ENCODE measurements around the gene CTIF.

CTIF gene

GRCh38 chr18:48533340-48534070, 5.3 kb upstream of the CTIF start:
- DNase-seq: no peak

GRCh38 chr18:48534364-48534763, 4.5 kb upstream of the CTIF start:
- DNase-seq: no peak

DNA sequence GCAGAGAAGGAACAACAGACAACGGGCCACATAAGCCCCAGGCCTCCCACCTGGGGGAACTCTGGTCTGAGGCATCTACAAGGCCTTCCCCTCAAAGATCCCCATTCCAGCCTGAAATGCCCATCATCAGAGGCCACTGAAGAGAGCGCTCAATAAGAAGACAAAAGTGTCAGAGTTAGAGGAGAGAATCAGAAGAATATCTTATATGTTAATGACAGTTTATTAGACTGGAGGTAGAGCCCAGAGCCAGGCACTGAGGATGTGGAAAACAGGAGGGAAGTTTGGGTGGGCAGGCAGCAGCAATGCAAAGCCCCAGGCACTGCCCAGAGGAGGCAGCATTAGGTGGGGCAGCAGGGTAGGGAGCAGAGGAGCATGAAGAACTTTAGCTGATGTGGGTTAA, 2.9 kb upstream of the CTIF start:
- DNase-seq: no peak

DNA sequence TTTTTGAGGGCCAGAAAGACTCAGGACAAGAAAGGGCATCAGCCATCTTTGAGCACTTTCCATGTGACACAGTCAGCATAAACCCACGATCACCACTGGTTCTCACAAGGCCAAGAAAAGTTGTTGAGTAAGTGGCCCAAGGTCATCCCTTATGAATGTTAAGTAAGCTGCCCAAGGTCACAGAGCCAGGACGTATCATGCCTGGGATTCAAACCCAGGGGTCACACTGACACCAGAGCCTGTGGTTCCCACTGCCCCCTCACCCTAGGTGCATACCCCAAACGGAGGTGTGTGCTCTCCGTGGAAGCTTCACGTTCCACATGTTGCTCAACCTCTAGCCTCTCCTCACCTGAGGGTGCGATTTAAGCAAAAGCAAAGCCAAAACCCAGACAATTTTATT, 2.3 kb upstream of the CTIF start:
- DNase-seq: no peak

DNA sequence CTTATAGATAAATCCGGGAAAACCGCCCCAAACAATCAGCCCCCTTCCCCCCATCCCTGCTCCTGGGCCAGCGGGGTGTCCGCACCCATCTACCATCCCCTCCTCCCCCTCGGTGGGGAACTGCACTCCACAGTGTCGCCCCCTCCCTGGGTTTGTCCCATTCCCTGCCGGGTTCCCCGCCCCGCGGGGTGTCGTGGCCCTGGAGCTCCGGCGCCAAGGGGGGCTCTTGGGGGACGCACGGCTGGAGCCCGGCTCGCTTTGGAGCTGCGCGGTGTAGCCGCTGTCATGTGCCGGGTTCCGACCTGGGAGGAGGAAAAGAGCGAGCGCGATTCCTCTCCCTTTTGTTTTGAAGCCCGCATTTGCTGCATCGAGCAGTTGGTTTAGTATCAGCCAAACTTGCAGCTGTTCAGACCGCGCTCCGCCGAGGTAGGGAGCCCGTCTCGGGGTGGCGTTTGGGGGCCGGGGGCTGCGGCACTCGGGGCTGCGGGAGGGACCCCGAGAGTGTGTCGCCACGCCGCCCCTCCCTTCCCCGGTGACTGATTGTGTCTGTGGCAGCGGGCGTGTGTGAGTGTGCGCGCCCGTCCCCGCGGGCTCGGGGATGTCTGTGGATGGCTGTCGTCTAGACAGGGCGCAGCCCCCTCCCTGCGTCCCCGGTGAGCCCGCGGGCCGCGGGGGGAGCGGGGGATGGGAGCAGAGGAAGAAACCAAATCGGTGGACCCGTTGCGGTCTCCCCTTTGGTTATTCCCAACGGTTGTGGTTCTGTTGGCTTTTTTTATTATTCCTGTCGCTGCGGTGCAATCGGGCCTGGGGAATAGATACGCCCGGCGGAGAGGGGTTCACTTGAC, 797 bp downstream of the CTIF start:
- peak; percentile 34 for DNase-seq

GRCh38 chr18:48540251-48541025, 1.6 kb downstream of the CTIF start:
- peak; percentile 61 for DNase-seq

- peak; percentile 26 for DNase-seq
Measured at GRCh38 chr18:48541026-48541746, 2.4 kb downstream of the CTIF start.

- no peak for DNase-seq
Measured at GRCh38 chr18:48541747-48542400, 3.0 kb downstream of the CTIF start.

DNA sequence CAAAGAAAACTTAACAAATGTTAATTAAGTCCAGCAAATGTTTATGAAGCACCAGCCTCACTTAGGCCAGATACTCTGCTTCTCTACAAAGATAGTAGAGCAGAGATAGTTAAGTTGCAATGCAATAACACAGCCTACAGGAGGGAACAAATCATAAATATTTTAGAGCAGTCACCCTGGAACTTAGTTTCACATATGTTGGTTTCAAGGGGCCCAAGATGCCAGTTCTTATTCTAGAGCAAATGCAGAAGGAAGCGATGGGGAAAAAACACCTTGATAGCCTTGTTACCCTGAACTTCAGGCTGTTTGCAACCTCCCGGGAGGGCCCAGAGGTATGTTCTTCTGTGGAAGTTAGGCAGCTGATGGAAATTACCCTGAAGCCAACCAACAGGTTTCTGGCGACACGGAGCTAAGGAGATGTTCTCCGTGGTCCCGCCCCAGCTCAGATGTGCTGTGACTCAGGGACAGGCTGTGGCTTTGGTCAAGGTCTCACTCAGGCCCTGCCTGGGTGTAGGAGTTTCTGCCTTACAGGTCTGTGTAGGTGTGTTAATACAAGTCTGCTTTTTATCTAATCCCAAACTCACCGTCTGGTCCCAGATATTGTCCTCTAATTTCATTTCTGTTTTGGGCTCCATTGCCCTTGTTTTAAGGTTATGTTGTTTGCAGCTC, 3.8 kb downstream of the CTIF start:
- no peak for DNase-seq

DNA sequence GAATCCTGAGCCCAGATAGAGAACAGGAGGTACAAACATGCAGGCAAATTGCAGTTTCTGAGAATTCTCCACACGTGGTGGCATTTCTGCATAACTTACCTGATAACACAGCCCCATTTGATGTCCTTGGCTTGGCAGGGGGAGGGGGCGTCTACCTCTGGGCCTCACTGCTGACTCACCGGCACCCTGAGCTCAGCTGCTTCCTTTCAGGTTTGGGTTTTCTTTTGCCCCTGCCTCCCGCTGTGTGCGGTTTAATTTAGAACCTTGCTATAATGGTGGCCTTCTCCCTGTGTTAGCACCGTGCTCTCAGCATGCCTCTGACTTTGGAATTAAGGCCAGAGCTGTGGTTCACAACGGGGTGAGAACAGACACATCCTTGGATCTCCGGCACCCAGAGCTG, 4.4 kb downstream of the CTIF start:
- peak; percentile 39 for DNase-seq

- DNase-seq: no peak
Measured at GRCh38 chr18:48544116-48544515, 5.3 kb downstream of the CTIF start.

- DNase-seq: no peak
Measured at GRCh38 chr18:48544661-48545415, 6.0 kb downstream of the CTIF start.

DNA sequence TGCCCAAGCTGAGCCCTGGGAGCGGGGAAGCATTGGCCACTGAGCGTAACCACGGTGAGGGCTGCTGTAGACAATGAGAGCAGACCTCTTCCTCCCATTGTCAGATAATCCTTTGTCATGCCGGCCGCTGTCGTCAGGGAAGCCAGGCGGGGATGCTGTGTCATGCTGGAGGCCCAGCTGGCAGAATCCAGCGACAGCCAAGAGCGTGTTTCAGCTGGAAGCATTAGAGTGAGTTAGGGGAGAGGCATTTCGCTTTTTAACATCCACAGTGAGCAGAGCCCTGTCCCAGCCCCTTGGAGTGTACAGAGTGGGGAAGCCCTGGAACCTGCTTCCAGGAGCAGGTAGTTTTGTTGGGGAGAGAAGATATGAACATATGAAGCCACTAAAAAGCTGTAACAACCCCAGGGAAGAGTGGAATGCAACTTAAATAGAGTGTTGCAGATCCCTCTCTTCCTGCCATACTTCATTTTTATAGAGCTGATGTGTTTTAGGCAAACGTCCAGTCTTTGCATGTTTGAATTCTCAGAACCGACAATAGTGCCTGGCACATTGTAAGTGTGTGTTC, 7.0 kb downstream of the CTIF start:
- DNase-seq: no peak

GRCh38 chr18:48546396-48546795, 7.6 kb downstream of the CTIF start:
- no peak for DNase-seq

DNA sequence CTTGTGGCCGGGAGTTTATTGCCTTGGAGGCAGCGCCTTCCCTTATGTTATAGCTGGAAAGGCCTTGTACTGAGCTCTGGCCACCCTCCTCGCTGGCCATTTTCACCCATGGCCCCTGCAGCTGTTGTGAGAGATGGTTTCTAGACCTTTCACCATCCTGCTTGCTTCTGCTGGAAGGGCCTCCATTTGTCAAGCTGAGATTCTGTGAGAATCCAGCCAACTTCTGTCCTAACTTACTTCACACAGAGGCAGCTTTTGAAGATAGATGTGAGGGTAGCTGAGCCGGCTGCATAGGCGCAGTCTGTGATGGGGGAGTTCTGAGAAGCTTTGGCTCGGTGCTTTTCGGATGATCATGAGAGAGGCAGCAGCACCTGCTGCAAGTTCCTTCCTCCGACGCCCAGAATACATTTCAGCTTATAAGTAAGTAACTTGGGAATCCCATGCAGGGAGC, 8.7 kb downstream of the CTIF start:
- no peak for DNase-seq

- DNase-seq: no peak
Measured at GRCh38 chr18:48548011-48548771, 9.4 kb downstream of the CTIF start.

GRCh38 chr18:48548921-48549320, 10.1 kb downstream of the CTIF start:
- DNase-seq: no peak

DNA sequence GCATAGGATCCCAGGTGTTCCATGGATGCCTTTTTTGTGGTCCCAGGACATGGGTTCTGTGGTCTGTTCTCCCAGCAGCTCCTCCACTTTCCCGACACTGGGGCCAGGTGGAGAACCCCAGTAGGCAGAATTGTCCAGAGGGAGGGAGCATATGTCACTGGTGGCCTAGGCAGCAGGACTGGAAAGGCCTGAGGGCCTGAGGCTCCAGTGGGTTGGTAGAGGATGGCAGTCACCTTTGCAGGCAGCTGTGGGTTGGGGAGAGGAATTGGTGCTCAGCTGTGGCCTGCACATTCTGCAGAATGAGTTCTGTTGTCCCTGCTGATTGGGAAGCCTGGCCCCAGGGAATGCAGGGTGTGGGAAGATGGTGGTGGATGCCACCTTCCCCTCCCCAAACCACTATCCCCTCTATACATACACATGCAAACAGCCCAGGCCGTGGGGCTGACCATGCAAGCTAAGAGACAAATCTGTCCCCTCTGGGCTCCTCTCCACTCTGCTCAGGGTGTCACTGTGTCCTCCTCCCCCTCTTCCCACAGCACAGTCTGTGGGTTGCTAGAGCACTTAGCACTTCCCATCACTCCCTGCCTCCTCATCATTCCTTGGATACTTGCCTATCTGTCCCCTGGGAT, 11.4 kb downstream of the CTIF start:
- DNase-seq: no peak

- no peak for DNase-seq
Measured at GRCh38 chr18:48551100-48551499, 12.3 kb downstream of the CTIF start.

Measured in stimulated activated CD4-positive, alpha-beta T cell treated with anti-CD3 and anti-CD28 coated beads, Interleukin-4, amount 100 ng/mL, for 1 hour (primary cell).